ENCODE results near the gene CELF5.
"Not testable (repeated sequence)": the region's sequence is repeated elsewhere in the genome, so short reads cannot be mapped to it uniquely, and the experiment has no call there.

CELF5 gene

DNA sequence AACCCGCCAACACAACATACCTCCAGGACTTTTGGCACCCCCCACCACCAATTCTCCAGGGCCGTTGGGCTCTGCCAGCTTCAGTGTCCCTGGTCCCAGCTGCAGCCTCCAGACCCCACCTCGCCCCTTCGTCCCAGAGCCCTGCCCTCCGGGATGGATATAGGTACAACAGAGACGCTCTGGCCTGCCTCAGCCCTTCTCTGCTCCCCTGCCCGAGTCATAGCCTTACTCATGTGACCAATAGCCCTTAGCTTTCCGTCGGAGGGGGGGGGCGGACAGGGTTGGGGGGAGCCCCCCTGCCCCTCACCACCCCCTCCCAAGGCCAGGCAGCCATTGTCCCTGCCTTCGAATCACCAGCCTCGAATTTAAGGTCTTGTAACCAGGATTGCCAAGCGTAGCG, 71.1 kb downstream of the CELF5 start:
- DNase-seq = no peak

- DNase-seq = no peak
These were observed 71.6 kb downstream of the CELF5 start for GRCh38 chr19:3296034-3296433.

GRCh38 chr19:3296446-3296845, 72.0 kb downstream of the CELF5 start:
- no peak for DNase-seq

- no peak for DNase-seq
These were observed 74.5 kb downstream of the CELF5 start for GRCh38 chr19:3298853-3299449.

DNA sequence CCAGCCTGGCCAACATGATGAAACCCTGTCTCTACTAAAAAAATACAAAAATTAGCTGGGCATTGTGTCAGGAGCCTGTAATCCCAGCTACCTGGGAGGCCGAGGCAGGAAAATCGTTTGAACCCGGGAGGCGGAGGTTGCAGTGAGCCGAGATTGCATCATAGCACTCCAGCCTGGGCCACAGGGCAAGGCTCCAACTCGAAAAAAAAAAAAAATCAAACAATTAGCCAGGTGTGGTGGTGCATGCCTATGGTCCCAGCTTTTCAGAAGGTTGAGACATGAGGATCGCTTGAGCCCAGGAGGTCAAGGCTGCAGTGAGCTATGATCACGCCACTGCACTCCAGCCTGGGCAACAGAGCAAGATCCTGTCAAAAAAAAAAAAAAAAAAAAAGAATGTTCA, 76.1 kb downstream of the CELF5 start:
- not testable (repeated sequence) for DNase-seq

DNA sequence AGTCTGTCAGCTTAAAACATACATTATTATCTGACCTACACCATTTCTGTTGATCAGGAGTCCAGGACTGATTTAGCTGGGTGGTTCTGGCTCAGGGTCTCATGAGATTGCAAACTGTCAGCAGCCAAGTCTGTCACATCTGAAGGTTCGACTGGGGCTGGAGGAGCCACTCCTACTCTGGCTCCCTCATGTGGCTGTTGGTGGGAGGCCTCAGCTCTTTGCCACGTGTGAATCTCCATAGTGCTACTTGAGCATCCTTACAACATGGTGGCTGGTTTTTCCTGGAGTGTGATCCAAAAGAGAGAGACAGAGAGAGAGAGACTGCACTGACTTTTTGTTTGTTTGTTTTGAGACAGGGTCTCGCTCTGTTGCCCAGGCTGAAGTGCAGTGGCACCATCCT, 78.3 kb downstream of the CELF5 start:
- DNase-seq = no peak

GRCh38 chr19:3304871-3305423, 80.5 kb downstream of the CELF5 start:
- DNase-seq = peak; percentile 41 to 70 (median 50)

- no peak for DNase-seq
These were observed 85.3 kb downstream of the CELF5 start for GRCh38 chr19:3309724-3310123.

GRCh38 chr19:3310280-3310679, 85.8 kb downstream of the CELF5 start:
- DNase-seq = no peak

DNA sequence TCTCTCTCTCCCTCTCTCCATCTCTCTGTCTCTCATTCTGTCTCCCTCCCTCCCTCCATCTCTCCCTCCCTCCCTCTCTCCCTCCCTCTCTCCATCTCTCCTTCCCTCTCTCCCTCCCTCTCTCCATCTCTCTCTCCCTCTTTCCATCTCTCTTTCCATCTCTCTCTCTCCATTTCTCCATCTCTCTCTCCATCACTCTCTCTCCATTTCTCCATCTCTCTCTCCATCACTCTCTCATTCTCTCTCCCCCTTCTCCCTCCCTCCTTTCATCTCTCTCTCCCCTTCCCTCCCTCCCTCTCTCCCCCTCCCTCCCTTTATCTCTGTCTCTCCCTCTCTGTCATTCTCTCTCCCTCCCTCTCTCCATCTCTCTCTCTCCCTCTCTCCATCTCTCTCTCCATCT, 86.2 kb downstream of the CELF5 start:
- DNase-seq = no peak

GRCh38 chr19:3313199-3313575, 88.7 kb downstream of the CELF5 start:
- no peak for DNase-seq

DNA sequence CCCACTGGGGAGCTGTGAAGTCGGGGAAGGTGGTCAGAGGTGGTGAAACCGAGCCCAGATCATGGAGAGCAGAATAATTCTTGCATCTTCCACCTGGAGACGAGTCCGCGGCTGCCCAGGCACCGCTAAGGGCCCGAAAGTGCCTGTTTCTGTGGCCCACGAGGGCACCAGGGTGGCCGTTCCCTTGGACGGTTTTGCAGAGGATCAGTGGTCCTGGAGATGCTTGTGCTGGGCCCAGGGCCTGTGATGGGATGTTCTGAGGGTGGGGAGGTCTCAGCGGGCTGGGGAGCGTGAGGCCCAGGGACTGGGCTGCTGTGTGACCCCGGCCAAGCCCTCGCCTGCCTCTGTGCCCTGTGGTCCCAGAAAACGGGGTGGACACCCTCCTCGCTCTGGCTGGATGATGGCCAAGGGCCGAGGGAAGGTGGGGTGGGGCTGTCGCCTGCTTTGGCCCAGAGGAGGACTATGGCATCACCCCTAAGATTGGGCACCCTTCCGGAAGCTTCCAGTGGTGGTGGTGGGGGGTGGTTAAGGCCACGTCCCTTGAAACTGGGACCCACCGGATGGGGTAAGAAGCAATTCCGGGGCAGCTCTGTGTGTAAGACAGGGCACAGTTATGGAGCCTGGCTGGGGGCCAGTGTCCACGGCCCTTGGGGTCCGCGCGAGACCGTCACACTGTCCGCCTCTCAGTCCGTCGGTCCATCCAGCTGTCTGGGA, 90.7 kb downstream of the CELF5 start:
- no peak for DNase-seq

GRCh38 chr19:3315676-3315973, 91.2 kb downstream of the CELF5 start:
- DNase-seq = no peak

- no peak for DNase-seq
These were observed 91.7 kb downstream of the CELF5 start for GRCh38 chr19:3316132-3316648.

DNA sequence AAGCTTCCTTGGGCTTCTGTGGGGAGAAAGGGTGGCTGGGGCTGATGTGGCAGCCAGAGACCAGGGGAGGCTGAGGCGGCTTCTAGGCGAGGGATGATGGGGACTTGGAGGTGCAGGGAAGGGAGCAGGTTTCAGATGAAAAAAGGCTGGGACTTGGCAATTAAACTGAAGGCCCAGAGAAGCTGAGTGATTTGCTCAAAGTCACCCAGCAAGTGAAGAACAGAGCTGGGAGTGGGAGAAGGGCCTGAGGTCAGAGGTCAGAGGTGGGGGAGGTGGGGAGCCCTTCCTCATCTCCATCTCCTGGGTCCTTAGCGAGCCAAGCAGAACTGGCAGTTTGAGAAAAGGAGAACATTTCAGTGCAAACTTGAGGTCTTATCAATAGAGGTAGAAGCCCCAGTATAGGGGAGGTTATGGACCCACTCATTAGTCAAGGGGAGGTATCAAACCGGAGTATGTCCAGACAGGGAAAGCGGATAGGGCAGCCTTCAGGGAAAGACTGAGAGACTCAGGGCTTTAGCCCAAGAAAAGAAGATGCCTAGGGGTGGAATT, 92.3 kb downstream of the CELF5 start:
- DNase-seq = no peak

GRCh38 chr19:3319643-3320353, 95.3 kb downstream of the CELF5 start:
- DNase-seq = no peak

DNA sequence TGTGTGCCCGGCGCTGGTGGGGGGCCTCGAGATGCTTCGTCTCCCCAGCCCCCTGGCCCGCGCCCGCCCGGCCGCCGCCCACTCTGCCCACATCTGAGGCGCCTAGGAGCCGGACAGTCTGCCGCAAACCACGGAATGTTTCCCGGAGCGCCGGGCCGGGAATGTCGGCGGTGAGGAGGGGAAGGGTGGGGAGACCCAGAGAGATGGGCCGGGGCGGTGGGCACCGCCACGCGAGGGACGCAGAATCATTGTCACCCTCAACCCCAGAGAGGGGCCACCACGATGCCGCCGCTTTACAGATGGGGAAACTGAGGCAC, 95.9 kb downstream of the CELF5 start:
- DNase-seq = no peak

DNA sequence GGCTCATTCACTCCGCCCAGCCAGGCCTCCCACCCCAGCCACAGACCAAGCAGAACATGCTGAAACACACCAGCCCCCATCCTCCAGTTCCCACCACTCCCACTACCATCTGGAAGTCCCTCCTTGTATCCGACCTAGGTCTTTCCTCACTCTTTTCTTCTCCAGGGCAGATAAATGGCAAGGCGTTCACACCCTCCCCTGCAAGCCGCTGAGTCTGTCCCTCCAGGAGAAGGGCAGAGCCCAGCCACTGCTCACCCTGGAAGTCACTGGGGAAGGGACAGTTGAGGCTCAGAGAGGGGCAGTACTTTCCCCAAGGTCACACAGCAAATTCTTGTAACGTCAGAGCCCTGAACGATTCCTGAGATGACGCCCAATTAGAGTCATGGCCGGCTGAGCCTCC, 96.4 kb downstream of the CELF5 start:
- DNase-seq = no peak

- no peak for DNase-seq
These were observed 97.2 kb downstream of the CELF5 start for GRCh38 chr19:3321696-3322095.

GRCh38 chr19:3322199-3322978, 97.9 kb downstream of the CELF5 start:
- DNase-seq = no peak

DNA sequence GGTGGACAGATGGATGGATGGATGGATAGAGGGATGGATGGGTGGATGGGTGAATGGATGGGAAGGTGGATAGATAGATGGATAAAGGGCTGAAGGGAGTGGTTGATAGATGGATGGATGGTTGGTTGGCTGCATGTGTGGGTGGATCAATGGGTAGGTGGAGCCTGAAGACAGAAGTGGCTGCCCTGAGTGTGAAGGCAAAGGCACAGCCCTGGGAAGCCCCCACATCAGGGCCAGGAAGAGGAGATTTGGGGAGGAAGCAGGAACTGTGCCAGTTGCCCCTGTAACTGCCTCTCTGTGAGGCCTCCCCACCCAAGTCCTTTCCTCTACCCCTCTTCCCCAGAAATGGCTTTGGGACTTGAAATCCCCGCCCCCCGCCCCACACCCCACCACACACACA, 98.6 kb downstream of the CELF5 start:
- no peak for DNase-seq

GRCh38 chr19:3323658-3324057, 99.2 kb downstream of the CELF5 start:
- DNase-seq = no peak

GRCh38 chr19:3324405-3324856, 100.0 kb downstream of the CELF5 start:
- DNase-seq = peak; percentile 24 to 75 (median 58)
